Activated T-helper 17 cell treated with anti-CD3 and anti-CD28 coated beads, Interleukin-2, amount 50 U/mL, for 72 hours (primary cell): ENCODE data around the gene BBS7. TPM values are rescaled to one million over a fixed set of nuclear protein-coding genes. Genes with fewer than 3 reads are reported as not detected.

Experiments
- ATAC-seq: fragments of 150-1000 bp; cut with Tn5 transposase; replicated peaks from 2 replicates; pipeline ENCODE4 v1.10.0; 2021; ENCODE audit warnings: mild to moderate bottlenecking, moderate library complexity
- H3K27ac Mint-ChIP-seq: one replicate; pipeline ENCODE4 v1.8.0; 2022; ENCODE audit warnings: mixed read lengths
- H3K27me3 Mint-ChIP-seq: one replicate; pipeline ENCODE4 v1.8.0; 2022; ENCODE audit warnings: mixed read lengths
- H3K36me3 Mint-ChIP-seq: one replicate; pipeline ENCODE4 v1.8.0; 2022; ENCODE audit warnings: low read depth, mild to moderate bottlenecking, mixed read lengths
- H3K4me1 Mint-ChIP-seq: one replicate; pipeline ENCODE4 v1.8.0; 2022; ENCODE audit warnings: mixed read lengths
- H3K4me3 Mint-ChIP-seq: one replicate; pipeline ENCODE4 v1.8.0; 2022; ENCODE audit warnings: mild to moderate bottlenecking, mixed read lengths
- H3K9me3 Mint-ChIP-seq: one replicate; pipeline ENCODE4 v1.8.0; 2022; ENCODE audit warnings: mixed read lengths
- total RNA-seq, 2 donors: library from RNA; stranded (reverse); gene quantifications; one replicate each; pipeline ENCODE4 v1.2.3, GENCODE V29; 2022

The BBS7 gene
- total RNA-seq, 2 donors from 2014 or later = 12.1 to 17.8 TPM

- Mint-ChIP-seq H3K4me3 (no peak overlapping the region), H3K36me3 (no peaks in the 10 kb centered on the region), H3K4me1 (no peaks in the 10 kb centered on the region), H3K27me3 (peaks cover 31% of the 10 kb centered on the region), H3K27ac (no peak overlapping the region), H3K9me3 (no peaks in the 10 kb centered on the region)
- ATAC-seq = no peak
Observed at GRCh38 chr4:121791481-121791880, 78.8 kb downstream of the BBS7 start.

DNA sequence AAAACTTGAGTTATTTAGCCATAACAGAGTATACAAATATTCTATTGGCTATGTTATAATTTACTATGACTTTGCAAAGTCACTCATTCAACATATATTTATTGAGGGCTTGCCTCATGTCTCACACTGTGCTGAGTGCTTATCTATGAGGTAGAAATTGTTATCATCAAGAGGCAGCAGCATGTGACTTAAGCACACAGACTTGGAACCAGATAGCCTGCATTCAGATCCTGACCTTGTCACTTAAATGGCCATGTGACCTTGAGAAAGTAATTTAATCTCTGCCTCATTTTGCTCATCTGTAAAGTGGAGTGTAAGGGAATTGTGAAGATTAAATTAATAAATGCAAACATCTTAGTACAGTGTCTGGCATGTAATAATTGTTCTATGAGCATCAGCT lies 79.3 kb downstream of the BBS7 start:
- Mint-ChIP-seq H3K9me3 (no peaks in the 10 kb centered on the region), H3K4me1 (no peaks in the 10 kb centered on the region), H3K27me3 (peaks cover 36% of the 10 kb centered on the region), H3K27ac (no peak overlapping the region), H3K4me3 (no peak overlapping the region), H3K36me3 (no peaks in the 10 kb centered on the region)
- no peak for ATAC-seq

DNA sequence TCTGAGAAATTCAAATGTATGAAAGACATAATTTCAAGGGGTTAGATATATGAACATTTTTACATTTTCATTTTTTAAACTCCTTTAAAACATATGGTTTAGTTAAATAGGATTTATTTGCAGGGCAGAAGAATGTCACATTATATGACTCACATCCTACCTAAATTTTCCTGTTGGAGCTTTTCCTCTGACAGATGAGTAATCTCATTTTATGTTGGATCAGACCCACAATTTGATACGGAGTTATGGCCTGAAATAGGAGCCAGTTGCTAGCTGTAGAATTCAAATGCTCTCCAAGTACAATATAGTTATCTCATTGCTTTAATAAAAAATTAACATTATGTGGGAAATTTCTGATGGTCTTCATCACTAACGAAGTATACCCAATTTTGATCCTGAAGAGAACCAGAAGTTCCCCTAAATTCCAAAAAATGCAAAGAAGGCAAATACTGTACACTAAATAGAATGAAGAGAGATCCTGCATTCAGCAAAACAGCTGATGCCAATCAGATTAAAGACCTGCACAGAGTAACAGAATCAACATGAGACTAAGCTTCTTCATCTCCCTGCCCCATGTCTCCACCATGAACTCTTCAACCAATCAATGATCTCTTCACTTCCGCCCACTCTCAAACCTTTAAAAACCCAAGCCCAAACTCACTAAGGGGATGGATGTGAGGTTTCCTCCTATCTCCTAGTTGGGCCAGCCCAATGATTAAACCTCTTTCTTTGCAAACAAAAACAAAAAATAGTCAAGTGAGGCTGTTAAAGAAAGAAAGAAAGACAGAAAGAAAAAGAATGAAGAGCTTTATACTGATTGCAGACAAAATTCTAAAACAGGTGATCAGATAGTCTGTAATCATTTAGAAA lies 80.1 kb downstream of the BBS7 start:
- ATAC-seq = no peak
- no peaks in the 10 kb centered on the region for H3K4me1 Mint-ChIP-seq
- H3K4me3 Mint-ChIP-seq = no peak overlapping the region
- no peak overlapping the region for H3K27ac Mint-ChIP-seq
- no peaks in the 10 kb centered on the region for H3K36me3 Mint-ChIP-seq
- H3K9me3 Mint-ChIP-seq = no peaks in the 10 kb centered on the region
- H3K27me3 Mint-ChIP-seq = peaks cover 36% of the 10 kb centered on the region

DNA sequence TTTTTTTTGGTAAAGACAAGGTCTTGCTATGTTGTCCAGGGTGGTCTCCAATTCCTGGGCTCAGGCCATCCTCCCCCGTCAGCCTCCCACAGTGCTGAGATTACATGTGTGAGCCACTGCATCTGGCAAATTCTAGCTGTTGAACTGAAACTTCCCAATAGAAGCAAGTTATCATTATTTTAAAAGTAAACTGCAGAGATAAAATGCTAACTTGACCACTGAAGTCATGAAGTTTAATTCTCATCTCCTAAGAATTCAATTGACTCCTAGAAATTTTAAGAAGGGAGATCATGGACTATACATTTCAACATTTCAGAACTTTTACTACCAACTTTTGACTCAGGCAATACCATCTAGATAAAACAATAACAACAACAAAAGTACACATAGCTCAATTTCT lies 80.8 kb downstream of the BBS7 start:
- Mint-ChIP-seq H3K27me3 (peaks cover 40% of the 10 kb centered on the region), H3K36me3 (no peaks in the 10 kb centered on the region), H3K9me3 (peaks cover 2% of the 10 kb centered on the region), H3K27ac (no peak overlapping the region), H3K4me3 (no peak overlapping the region), H3K4me1 (no peaks in the 10 kb centered on the region)
- ATAC-seq = no peak

GRCh38 chr4:121788896-121789295 lies 81.4 kb downstream of the BBS7 start:
- peaks cover 42% of the 10 kb centered on the region for H3K27me3 Mint-ChIP-seq
- no peaks in the 10 kb centered on the region for H3K36me3 Mint-ChIP-seq
- no peaks in the 10 kb centered on the region for H3K4me1 Mint-ChIP-seq
- ATAC-seq = peak; percentile 69
- peaks cover 4% of the 10 kb centered on the region for H3K9me3 Mint-ChIP-seq
- H3K27ac Mint-ChIP-seq = no peak overlapping the region
- no peak overlapping the region for H3K4me3 Mint-ChIP-seq

- peaks cover 50% of the 10 kb centered on the region for H3K27me3 Mint-ChIP-seq
- no peak for ATAC-seq
- no peaks in the 10 kb centered on the region for H3K36me3 Mint-ChIP-seq
- H3K4me1 Mint-ChIP-seq = no peaks in the 10 kb centered on the region
- peaks cover 4% of the 10 kb centered on the region for H3K9me3 Mint-ChIP-seq
- H3K4me3 Mint-ChIP-seq = no peak overlapping the region
- H3K27ac Mint-ChIP-seq = no peak overlapping the region
Observed at GRCh38 chr4:121786221-121786620, 84.1 kb downstream of the BBS7 start.

DNA sequence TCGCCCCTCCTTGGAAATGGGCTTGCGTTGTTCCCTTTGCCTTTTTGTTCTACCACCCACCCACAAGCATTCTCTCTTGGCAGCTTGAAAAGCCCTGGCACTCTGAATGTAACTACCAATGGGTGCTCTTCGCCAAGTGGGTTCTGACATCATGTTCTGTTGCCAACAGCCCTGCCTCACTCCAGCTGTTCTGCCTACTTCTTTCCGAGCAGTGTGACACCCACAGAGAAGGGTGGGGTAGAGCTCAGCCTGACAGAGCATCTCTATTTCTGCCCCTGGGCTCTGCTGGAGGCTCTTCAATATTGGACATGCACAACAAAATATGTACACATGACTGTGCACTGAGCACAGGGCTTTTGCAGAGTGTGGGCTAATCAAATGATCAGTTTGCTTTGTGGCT lies 84.8 kb downstream of the BBS7 start:
- no peaks in the 10 kb centered on the region for H3K4me1 Mint-ChIP-seq
- ATAC-seq = no peak
- H3K27ac Mint-ChIP-seq = no peak overlapping the region
- H3K9me3 Mint-ChIP-seq = peaks cover 4% of the 10 kb centered on the region
- H3K27me3 Mint-ChIP-seq = peaks cover 52% of the 10 kb centered on the region
- H3K4me3 Mint-ChIP-seq = no peak overlapping the region
- H3K36me3 Mint-ChIP-seq = no peaks in the 10 kb centered on the region

- H3K27me3 Mint-ChIP-seq = peaks cover 50% of the 10 kb centered on the region
- no peaks in the 10 kb centered on the region for H3K4me1 Mint-ChIP-seq
- no peaks in the 10 kb centered on the region for H3K36me3 Mint-ChIP-seq
- no peak overlapping the region for H3K27ac Mint-ChIP-seq
- H3K9me3 Mint-ChIP-seq = peaks cover 4% of the 10 kb centered on the region
- H3K4me3 Mint-ChIP-seq = no peak overlapping the region
- ATAC-seq = no peak
Observed at GRCh38 chr4:121784975-121785374, 85.3 kb downstream of the BBS7 start.

DNA sequence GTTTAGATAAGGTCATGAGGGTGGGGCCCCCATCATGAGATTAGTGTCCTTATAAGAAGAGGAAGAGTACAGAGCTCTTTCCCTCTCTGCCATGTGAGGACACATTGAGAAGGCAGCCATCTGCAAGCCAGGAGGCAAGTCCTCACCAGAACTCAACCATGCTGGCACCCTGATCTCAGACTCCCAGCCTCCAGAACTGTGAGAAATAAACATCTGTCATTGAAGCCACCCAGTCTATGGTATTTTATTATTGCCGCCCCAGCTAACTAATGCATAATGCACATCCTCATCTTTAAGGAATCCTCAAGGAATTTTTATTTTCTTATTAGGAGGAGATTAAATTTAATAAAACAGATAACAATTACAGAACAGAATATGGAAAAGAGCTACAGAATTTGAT lies 85.9 kb downstream of the BBS7 start:
- Mint-ChIP-seq H3K27ac (no peak overlapping the region), H3K36me3 (no peaks in the 10 kb centered on the region), H3K4me1 (no peaks in the 10 kb centered on the region), H3K9me3 (peaks cover 4% of the 10 kb centered on the region), H3K27me3 (peaks cover 50% of the 10 kb centered on the region), H3K4me3 (no peak overlapping the region)
- no peak for ATAC-seq

GRCh38 chr4:121783210-121783609 lies 87.1 kb downstream of the BBS7 start:
- Mint-ChIP-seq H3K4me1 (no peaks in the 10 kb centered on the region), H3K27ac (no peak overlapping the region), H3K4me3 (no peak overlapping the region), H3K27me3 (peaks cover 44% of the 10 kb centered on the region), H3K9me3 (peaks cover 4% of the 10 kb centered on the region), H3K36me3 (no peaks in the 10 kb centered on the region)
- ATAC-seq = no peak

GRCh38 chr4:121778991-121779628 lies 91.2 kb downstream of the BBS7 start:
- Mint-ChIP-seq H3K4me3 (no peak overlapping the region), H3K4me1 (no peaks in the 10 kb centered on the region), H3K9me3 (no peaks in the 10 kb centered on the region), H3K27ac (no peak overlapping the region), H3K27me3 (peaks cover 26% of the 10 kb centered on the region), H3K36me3 (no peaks in the 10 kb centered on the region)
- no peak for ATAC-seq

GRCh38 chr4:121777625-121778024 lies 92.6 kb downstream of the BBS7 start:
- Mint-ChIP-seq H3K27me3 (peaks cover 17% of the 10 kb centered on the region), H3K36me3 (no peaks in the 10 kb centered on the region), H3K4me3 (no peak overlapping the region), H3K27ac (no peak overlapping the region), H3K9me3 (no peaks in the 10 kb centered on the region), H3K4me1 (no peaks in the 10 kb centered on the region)
- no peak for ATAC-seq

DNA sequence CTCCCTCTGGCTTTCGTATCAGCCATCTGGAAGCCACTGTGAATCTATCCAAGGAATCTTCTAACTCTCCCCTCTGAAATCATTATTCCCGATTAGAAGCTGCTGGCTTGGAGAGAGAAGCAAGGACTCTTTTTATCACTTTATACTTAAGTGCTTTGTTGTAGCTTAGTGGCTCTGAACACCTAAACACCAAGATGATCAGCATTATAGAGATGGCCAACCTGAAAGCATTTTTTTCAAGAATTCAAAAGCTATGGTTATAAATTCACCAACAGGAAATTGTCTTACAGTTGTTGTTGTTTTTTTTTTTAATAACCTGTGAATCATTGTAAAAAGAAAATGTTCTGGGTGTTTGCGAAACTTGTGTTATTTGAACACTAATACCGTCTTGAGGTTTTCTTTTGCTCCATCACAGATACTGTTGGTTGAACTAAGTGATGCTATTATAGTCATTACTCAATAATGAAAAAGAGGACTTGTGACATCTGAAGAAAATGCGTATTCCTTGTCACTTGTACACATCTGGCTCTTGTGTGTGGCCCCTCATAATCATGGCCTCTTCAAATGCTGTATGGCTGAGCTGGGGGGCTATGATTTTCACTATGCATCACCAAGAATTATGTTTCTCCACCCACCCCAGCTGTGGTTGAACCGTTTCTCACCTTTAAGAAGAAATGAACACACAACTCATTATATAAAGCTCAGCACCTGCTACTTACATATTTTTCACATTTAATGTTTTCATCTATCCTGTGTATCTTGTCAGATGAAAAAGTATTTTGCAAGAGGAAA lies 93.5 kb downstream of the BBS7 start:
- Mint-ChIP-seq H3K36me3 (no peaks in the 10 kb centered on the region), H3K27ac (no peak overlapping the region), H3K27me3 (peaks cover 17% of the 10 kb centered on the region), H3K4me1 (no peaks in the 10 kb centered on the region), H3K4me3 (no peak overlapping the region), H3K9me3 (no peaks in the 10 kb centered on the region)
- no peak for ATAC-seq
